Mucosa of rectum (tissue), 2 donors: ENCODE measurements around the gene GTSF1L.

ENCODE experiments used
- H3K27ac ChIP-seq, 2 donors: one replicate each; pipeline ENCODE4 v1.7.0; 2013; ENCODE audit warnings: inconsistent platforms in 2 of 2, low read depth in 2 of 2, low read length in 2 of 2
- H3K27me3 ChIP-seq, 2 donors: one replicate each; pipeline ENCODE4 v1.7.0; 2013; ENCODE audit warnings: low read length in 2 of 2; ENCODE audit not compliant: control insufficient read depth in 2 of 2, insufficient read depth in 2 of 2
- H3K36me3 ChIP-seq, 2 donors: one replicate each; pipeline ENCODE4 v1.7.0; 2013; ENCODE audit warnings: low read length in 2 of 2; ENCODE audit not compliant: control insufficient read depth in 2 of 2, insufficient read depth in 2 of 2
- H3K4me1 ChIP-seq, 2 donors: one replicate each; pipeline ENCODE4 v1.7.0; 2013; ENCODE audit warnings: low read length in 2 of 2, mild to moderate bottlenecking in 1 of 2; ENCODE audit not compliant: control insufficient read depth in 2 of 2, insufficient read depth in 2 of 2
- H3K4me3 ChIP-seq, 2 donors: one replicate each; pipeline ENCODE4 v1.7.0; 2013; ENCODE audit warnings: low read length in 2 of 2
- H3K9ac ChIP-seq, 2 donors: one replicate each; pipeline ENCODE4 v1.7.0; 2013; ENCODE audit warnings: low read length in 2 of 2, low read depth in 1 of 2, mild to moderate bottlenecking in 1 of 2
- H3K9me3 ChIP-seq, 2 donors: one replicate each; pipeline ENCODE4 v1.7.0; 2013; ENCODE audit warnings: low read length in 2 of 2; ENCODE audit not compliant: control insufficient read depth in 2 of 2
- donor health status: healthy.
- donor health status: Normal muscosa, but diverticular disease.

GTSF1L gene

GRCh38 chr20:43721097-43721428, 5.7 kb downstream of the GTSF1L start:
- H3K27ac ChIP-seq = no peak overlapping the region
- H3K9ac ChIP-seq = no peak overlapping the region
- no peak overlapping the region for H3K4me3 ChIP-seq
- no peaks in the 10 kb centered on the region for H3K9me3 ChIP-seq
- H3K27me3 ChIP-seq = no peaks in the 10 kb centered on the region
- H3K4me1 ChIP-seq = peaks cover 0 to 4% of the 10 kb centered on the region in 2 donors
- H3K36me3 ChIP-seq = no peaks in the 10 kb centered on the region

- H3K9ac ChIP-seq = no peak overlapping the region
- no peaks in the 10 kb centered on the region for H3K36me3 ChIP-seq
- no peak overlapping the region for H3K4me3 ChIP-seq
- no peaks in the 10 kb centered on the region for H3K4me1 ChIP-seq
- no peaks in the 10 kb centered on the region for H3K9me3 ChIP-seq
- H3K27ac ChIP-seq = no peak overlapping the region
- H3K27me3 ChIP-seq = no peaks in the 10 kb centered on the region
These were observed 6.8 kb downstream of the GTSF1L start for GRCh38 chr20:43720007-43720406.

GRCh38 chr20:43717616-43717995, 9.2 kb downstream of the GTSF1L start:
- H3K27me3 ChIP-seq = no peaks in the 10 kb centered on the region
- H3K27ac ChIP-seq = no peak overlapping the region
- H3K36me3 ChIP-seq = no peaks in the 10 kb centered on the region
- no peak overlapping the region for H3K4me3 ChIP-seq
- H3K9ac ChIP-seq = no peak overlapping the region
- H3K9me3 ChIP-seq = no peaks in the 10 kb centered on the region
- H3K4me1 ChIP-seq = no peaks in the 10 kb centered on the region

- H3K27me3 ChIP-seq = no peaks in the 10 kb centered on the region
- H3K9ac ChIP-seq = no peak overlapping the region
- H3K27ac ChIP-seq = no peak overlapping the region
- no peaks in the 10 kb centered on the region for H3K9me3 ChIP-seq
- no peaks in the 10 kb centered on the region for H3K36me3 ChIP-seq
- no peaks in the 10 kb centered on the region for H3K4me1 ChIP-seq
- H3K4me3 ChIP-seq = no peak overlapping the region
These were observed 9.8 kb downstream of the GTSF1L start for GRCh38 chr20:43716757-43717615.

GRCh38 chr20:43716123-43716522, 10.7 kb downstream of the GTSF1L start:
- no peaks in the 10 kb centered on the region for H3K36me3 ChIP-seq
- no peaks in the 10 kb centered on the region for H3K4me1 ChIP-seq
- H3K9ac ChIP-seq = no peak overlapping the region
- no peaks in the 10 kb centered on the region for H3K9me3 ChIP-seq
- no peak overlapping the region for H3K27ac ChIP-seq
- no peak overlapping the region for H3K4me3 ChIP-seq
- H3K27me3 ChIP-seq = no peaks in the 10 kb centered on the region

- Histone ChIP-seq H3K27me3 (no peaks in the 10 kb centered on the region), H3K4me3 (no peak overlapping the region), H3K4me1 (no peaks in the 10 kb centered on the region), H3K27ac (no peak overlapping the region), H3K9me3 (no peaks in the 10 kb centered on the region), H3K36me3 (no peaks in the 10 kb centered on the region), H3K9ac (no peak overlapping the region)
These were observed 11.3 kb downstream of the GTSF1L start for GRCh38 chr20:43715511-43715910.

- H3K27ac ChIP-seq = no peak overlapping the region
- no peaks in the 10 kb centered on the region for H3K36me3 ChIP-seq
- no peaks in the 10 kb centered on the region for H3K9me3 ChIP-seq
- no peak overlapping the region for H3K4me3 ChIP-seq
- no peak overlapping the region for H3K9ac ChIP-seq
- no peaks in the 10 kb centered on the region for H3K4me1 ChIP-seq
- H3K27me3 ChIP-seq = no peaks in the 10 kb centered on the region
These were observed 11.8 kb downstream of the GTSF1L start for GRCh38 chr20:43715044-43715443.

GRCh38 chr20:43711098-43711654, 15.6 kb downstream of the GTSF1L start:
- no peak overlapping the region for H3K4me3 ChIP-seq
- H3K9me3 ChIP-seq = no peaks in the 10 kb centered on the region
- no peaks in the 10 kb centered on the region for H3K27me3 ChIP-seq
- H3K4me1 ChIP-seq = no peaks in the 10 kb centered on the region
- peaks cover 0 to 2% of the 10 kb centered on the region in 2 donors for H3K36me3 ChIP-seq
- no peak overlapping the region for H3K27ac ChIP-seq
- no peak overlapping the region for H3K9ac ChIP-seq

GRCh38 chr20:43710370-43711044, 16.3 kb downstream of the GTSF1L start:
- Histone ChIP-seq H3K4me3 (no peak overlapping the region), H3K27ac (peak overlapping the region in 1 of 2 donors; percentile 35)

GRCh38 chr20:43702502-43702901, 24.3 kb downstream of the GTSF1L start:
- H3K36me3 ChIP-seq = peaks cover 0 to 5% of the 10 kb centered on the region in 2 donors
- no peak overlapping the region for H3K27ac ChIP-seq
- no peak overlapping the region for H3K9ac ChIP-seq
- no peaks in the 10 kb centered on the region for H3K27me3 ChIP-seq
- no peak overlapping the region for H3K4me3 ChIP-seq
- no peaks in the 10 kb centered on the region for H3K4me1 ChIP-seq
- no peaks in the 10 kb centered on the region for H3K9me3 ChIP-seq

More at GRCh38 chr20:43710370-43711044, 16.3 kb downstream of the GTSF1L start:
- Histone ChIP-seq H3K27me3 (no peaks in the 10 kb centered on the region), H3K4me1 (no peaks in the 10 kb centered on the region), H3K9me3 (no peaks in the 10 kb centered on the region), H3K9ac (no peak overlapping the region), H3K36me3 (peaks cover 0 to 2% of the 10 kb centered on the region in 2 donors)
